Measurements from ENCODE around the gene COL7A1.

The COL7A1 gene

GRCh38 chr3:48600711-48601621 lies 5.8 kb upstream of the COL7A1 start:
- no peak for TF ChIP-seq CTCF (conservative IDR thresholded peaks at IDR 0.05)
- no peak overlapping the region for H3K27ac ChIP-seq

GRCh38 chr3:48599509-48600285 lies 4.6 kb upstream of the COL7A1 start:
- TF ChIP-seq CTCF (conservative IDR thresholded peaks at IDR 0.05), result no peak
- H3K27ac ChIP-seq, result no peak overlapping the region

- no peak overlapping the region for H3K27ac ChIP-seq
Observed at GRCh38 chr3:48599077-48599501, 4.0 kb upstream of the COL7A1 start.

GRCh38 chr3:48598323-48599076 lies 3.4 kb upstream of the COL7A1 start:
- no peak overlapping the region for H3K27ac ChIP-seq
- no peak for TF ChIP-seq CTCF (conservative IDR thresholded peaks at IDR 0.05)

More at GRCh38 chr3:48599077-48599501, 4.0 kb upstream of the COL7A1 start:
- TF ChIP-seq CTCF (conservative IDR thresholded peaks at IDR 0.05), result no peak

GRCh38 chr3:48597408-48597800 lies 2.3 kb upstream of the COL7A1 start:
- no peak for TF ChIP-seq CTCF (conservative IDR thresholded peaks at IDR 0.05)
- no peak overlapping the region for H3K27ac ChIP-seq

GRCh38 chr3:48596676-48597407 lies 1.7 kb upstream of the COL7A1 start:
- H3K27ac ChIP-seq, result no peak overlapping the region
- TF ChIP-seq CTCF (conservative IDR thresholded peaks at IDR 0.05), result no peak
